AG04450 (cell line): ENCODE data around the gene MB21D2. TPM values are rescaled to one million over a fixed set of nuclear protein-coding genes. Genes with fewer than 3 reads are reported as not detected.

ENCODE experiments used
- CTCF ChIA-PET: fragments of 300-600, 350-600 bp; formaldehyde crosslinking; extraction: SDS; loops from one replicate; lab custom pipeline; 2022; ENCODE audit warnings: antibody characterized with exemption, inconsistent platforms; lab: Charles Lee
- POLR2A ChIA-PET: fragments of 350-600 bp; formaldehyde crosslinking; extraction: SDS; loops from one replicate; lab custom pipeline; 2021; ENCODE audit warnings: antibody characterized with exemption, inconsistent platforms; lab: Yijun Ruan, JAX
- DNase-seq: peaks from one replicate; pipeline ENCODE4 v3.0.0-alpha.2; 2011; ENCODE audit warnings: low read depth, low spot score
- H3K27ac ChIP-seq: one replicate; pipeline ENCODE4 v1.5.1; 2012; ENCODE audit warnings: low read depth, low read length, control low read depth
- H3K27me3 ChIP-seq: one replicate; pipeline ENCODE4 v1.6.0; 2012; ENCODE audit warnings: low read length; ENCODE audit not compliant: control insufficient read depth, insufficient read depth
- H3K4me3 ChIP-seq: 2 replicates; pipeline ENCODE4 v1.5.1; 2011; ENCODE audit warnings: mild to moderate bottlenecking, low read depth, low read length, control low read depth
- H3K9me3 ChIP-seq: 2 replicates; pipeline ENCODE4 v1.5.1; 2012; ENCODE audit warnings: low read length; ENCODE audit not compliant: control insufficient read depth, insufficient read depth
- polyA plus RNA-seq: library from polyadenylated mRNA; depleted of rRNA; stranded (reverse); fragments of >200 nt; gene quantifications from 2 replicates; pipeline ENCODE4 v1.2.3, GENCODE V29; 2011
- TF ChIP-seq, protein P1 (sequence below): IDR thresholded peaks from 2 replicates; pipeline ENCODE4 v1.5.1; 2011; ENCODE audit warnings: low read depth, low read length, control low read depth, inconsistent platforms

The MB21D2 gene
- polyA plus RNA-seq, 1 experiment = 14.6 TPM

- peak; percentile 86 for DNase-seq
- H3K27ac ChIP-seq = peak overlapping the region; percentile 59
- no peaks in the 10 kb centered on the region for H3K27me3 ChIP-seq
- TF ChIP-seq, protein P1, sequence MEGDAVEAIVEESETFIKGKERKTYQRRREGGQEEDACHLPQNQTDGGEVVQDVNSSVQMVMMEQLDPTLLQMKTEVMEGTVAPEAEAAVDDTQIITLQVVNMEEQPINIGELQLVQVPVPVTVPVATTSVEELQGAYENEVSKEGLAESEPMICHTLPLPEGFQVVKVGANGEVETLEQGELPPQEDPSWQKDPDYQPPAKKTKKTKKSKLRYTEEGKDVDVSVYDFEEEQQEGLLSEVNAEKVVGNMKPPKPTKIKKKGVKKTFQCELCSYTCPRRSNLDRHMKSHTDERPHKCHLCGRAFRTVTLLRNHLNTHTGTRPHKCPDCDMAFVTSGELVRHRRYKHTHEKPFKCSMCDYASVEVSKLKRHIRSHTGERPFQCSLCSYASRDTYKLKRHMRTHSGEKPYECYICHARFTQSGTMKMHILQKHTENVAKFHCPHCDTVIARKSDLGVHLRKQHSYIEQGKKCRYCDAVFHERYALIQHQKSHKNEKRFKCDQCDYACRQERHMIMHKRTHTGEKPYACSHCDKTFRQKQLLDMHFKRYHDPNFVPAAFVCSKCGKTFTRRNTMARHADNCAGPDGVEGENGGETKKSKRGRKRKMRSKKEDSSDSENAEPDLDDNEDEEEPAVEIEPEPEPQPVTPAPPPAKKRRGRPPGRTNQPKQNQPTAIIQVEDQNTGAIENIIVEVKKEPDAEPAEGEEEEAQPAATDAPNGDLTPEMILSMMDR = no peak
- CTCF ChIA-PET = no interaction called here
- H3K4me3 ChIP-seq = no peak overlapping the region
- POLR2A ChIA-PET = interaction anchor here (0.8 to 0.9 kb wide), 3 partner anchors 11 to 84 kb away, joined by 3 to 9 read pairs (median 4); no protein-coding TSS in a partner anchor
- peaks cover 14% of the 10 kb centered on the region for H3K9me3 ChIP-seq
These were observed 16.2 kb downstream of the MB21D2 start for GRCh38 chr3:192901435-192901834.

GRCh38 chr3:192899540-192899982 is 18.1 kb downstream of the MB21D2 start:
- DNase-seq = no peak
- Histone ChIP-seq H3K4me3 (no peak overlapping the region), H3K9me3 (peaks cover 10% of the 10 kb centered on the region; the same call in 1 of the 2 replicates), H3K27me3 (no peaks in the 10 kb centered on the region), H3K27ac (peak overlapping the region; percentile 87)
- ChIA-PET POLR2A (interaction anchor here (0.6 to 1.8 kb wide), 2 partner anchors 11 to 14 kb away, joined by 5 to 6 read pairs; no protein-coding TSS in a partner anchor), CTCF (no interaction called here)
- TF ChIP-seq, protein P1 = no peak

- ChIA-PET POLR2A (interaction anchor here (0.6 kb wide), 1 partner anchor 28 kb away, joined by 3 read pairs; no protein-coding TSS in a partner anchor), CTCF (interaction anchor here (0.8 to 2.1 kb wide), 3 partner anchors 19 to 83 kb away, joined by 3 to 5 read pairs (median 3); no protein-coding TSS in a partner anchor)
- Histone ChIP-seq H3K4me3 (no peak overlapping the region), H3K27ac (no peak overlapping the region), H3K27me3 (no peaks in the 10 kb centered on the region), H3K9me3 (no peaks in the 10 kb centered on the region)
- TF ChIP-seq, protein P1 = no peak
- no peak for DNase-seq
These were observed 20.7 kb downstream of the MB21D2 start for GRCh38 chr3:192897005-192897404.

DNA sequence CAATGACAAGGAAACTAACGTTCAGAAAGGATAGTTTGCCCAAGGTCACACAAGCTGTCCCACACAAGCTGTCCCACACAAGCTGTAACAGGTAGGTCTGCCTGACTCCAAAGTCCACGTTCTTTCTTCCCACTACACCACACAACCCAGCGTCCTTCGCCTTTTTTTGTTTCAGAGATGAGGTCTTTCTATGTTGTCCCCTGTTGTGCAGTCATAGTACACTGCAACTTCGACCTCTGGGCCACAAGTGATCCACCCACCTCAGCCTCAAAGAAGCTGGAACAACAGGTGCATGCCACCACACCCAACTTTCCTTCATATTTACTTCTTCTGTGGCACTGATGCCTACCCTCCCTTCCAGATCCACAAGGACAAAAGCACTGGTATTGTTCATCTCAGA is 21.4 kb downstream of the MB21D2 start:
- DNase-seq = no peak
- TF ChIP-seq, protein P1 = no peak
- H3K27me3 ChIP-seq = no peaks in the 10 kb centered on the region
- no peaks in the 10 kb centered on the region for H3K9me3 ChIP-seq
- POLR2A ChIA-PET = no interaction called here
- H3K27ac ChIP-seq = no peak overlapping the region
- H3K4me3 ChIP-seq = no peak overlapping the region
- CTCF ChIA-PET = no interaction called here

DNA sequence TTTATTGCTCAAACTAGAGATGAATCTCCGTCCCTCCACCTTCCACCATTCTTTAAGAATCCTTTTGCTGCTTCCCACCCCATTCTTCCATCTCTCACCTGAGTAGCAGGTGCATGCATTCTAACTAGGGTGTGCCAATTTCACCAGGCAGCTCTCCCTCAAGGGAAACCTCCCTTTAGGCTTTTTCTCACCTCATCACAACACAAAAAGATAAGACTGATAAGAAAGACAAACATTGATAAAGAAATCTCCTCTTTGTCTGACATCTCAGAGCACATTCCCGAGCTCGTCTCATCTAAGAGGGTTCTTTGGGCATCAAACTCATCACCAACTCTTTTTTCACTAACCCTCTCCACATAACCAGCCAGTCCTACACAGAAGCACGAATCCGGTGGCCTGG is 23.0 kb downstream of the MB21D2 start:
- Histone ChIP-seq H3K27ac (no peak overlapping the region), H3K27me3 (no peaks in the 10 kb centered on the region), H3K9me3 (no peaks in the 10 kb centered on the region), H3K4me3 (no peak overlapping the region)
- TF ChIP-seq, protein P1 = no peak
- CTCF ChIA-PET = no interaction called here
- DNase-seq = no peak
- POLR2A ChIA-PET = no interaction called here
